NCI-H128 (cell line): ENCODE data around the gene HS1BP3.

Experiments used
- DNase-seq: peaks from one replicate; lab custom pipeline; 2025; ENCODE audit not compliant: unreplicated experiment; lab: John Stamatoyannopoulos, UW

The HS1BP3 gene

DNA sequence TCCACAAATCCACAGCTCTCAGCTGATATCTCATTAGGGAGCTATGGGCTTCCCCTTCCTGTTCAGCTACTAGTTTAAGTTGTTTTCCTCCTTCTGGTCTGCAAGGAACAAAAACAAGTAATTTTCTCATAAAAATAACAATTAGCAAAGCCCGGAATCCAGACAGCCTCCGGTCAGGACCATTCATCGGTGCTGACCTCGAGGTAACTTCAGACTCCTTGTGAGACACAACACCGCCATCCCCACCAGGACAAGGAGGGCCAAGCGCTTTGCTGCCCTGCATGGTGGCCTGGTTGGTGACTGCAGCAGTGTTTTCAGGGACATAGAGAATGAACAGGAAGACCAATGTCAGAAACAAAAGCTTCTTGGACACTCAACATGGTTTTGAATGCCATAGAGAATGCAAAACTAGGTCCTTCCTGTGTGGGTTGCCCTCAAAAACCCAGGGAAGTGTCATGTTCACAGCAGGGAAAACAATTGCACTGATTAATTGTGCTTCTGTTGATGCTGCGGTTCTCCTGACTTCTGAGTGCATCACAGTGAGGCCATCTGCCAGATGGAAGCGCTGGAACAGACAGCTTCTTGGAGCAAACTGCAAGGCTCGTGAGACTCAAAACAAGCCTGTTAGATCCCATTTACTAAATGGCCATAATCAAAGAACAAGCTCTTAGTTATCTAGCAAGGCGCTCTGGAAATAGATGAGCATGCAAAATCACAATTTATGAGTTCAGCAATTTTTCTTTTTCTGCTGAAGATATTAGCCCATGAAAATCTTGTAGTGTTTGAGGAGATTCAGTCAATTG, 77.1 kb downstream of the HS1BP3 start:
- no peak for DNase-seq

- no peak for DNase-seq
Observed at GRCh38 chr2:20572221-20572620, 78.7 kb downstream of the HS1BP3 start.

DNA sequence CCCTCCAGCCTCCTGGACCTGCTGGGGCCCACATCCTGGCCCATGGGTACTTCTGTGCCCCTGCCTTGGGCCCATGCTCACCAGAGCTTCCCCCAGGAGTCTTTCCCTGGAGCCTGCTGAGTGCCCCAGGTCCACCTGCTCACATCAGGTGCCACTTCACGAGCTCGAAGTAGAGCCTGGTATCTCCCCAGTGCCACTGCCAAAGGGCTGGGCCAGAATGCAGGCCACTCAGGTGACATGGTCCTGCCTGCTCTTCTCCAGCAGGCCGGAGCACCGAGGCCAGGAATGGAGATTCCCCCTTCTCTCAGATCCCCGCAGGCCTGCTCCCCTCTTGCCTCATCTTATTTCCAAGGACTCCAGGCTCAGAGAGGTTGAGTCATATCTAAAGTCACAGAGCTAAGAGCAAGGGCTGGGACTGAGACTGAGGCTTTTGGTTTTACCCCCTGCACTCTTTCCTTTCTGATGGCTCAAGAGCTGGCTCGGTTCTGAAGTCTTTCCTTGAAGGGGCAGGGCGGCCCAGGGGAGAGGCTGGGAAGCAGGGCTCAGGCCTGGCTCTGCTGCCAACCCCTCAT, 79.2 kb downstream of the HS1BP3 start:
- no peak for DNase-seq

DNA sequence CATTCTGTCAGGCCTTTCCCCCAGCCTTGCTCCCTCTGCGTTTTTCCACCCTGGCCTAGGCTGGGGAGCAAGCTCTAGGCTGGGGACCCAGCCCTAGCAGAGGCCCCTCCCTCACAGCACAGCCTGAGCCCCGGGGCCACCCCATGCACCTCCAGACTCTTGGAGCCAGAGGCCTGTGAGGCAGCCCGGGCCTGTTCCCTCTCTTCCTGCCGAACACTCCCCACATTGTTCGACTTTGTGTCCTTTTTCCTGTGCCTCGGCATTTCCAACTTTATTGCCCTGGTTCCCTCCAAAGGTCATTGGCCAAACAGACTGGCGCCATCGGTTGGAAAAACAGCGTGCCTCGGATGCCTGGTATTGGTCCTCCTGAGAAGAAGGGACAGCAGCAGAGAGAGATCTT, 79.7 kb downstream of the HS1BP3 start:
- DNase-seq, result no peak

DNA sequence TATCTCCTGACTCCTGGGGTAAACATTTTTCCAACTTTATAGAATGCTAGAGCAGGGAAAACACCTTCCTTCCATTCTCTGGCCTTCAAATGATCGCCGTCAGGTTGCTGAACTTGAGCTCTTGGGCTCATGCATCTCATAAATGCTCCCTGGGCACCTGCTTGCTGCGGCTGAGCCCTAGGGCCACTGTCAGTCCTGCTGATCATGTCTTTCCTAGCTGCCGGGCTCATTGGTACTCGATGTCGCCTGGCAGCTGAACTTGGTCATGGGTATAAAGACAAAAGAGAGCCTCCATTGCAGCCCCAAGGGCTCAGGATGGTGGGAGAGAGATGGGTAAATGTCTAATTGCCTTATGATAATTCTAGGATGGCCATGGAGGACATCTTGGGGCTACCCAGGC, 80.6 kb downstream of the HS1BP3 start:
- DNase-seq, result no peak

- no peak for DNase-seq
Observed at GRCh38 chr2:20569464-20570223, 81.3 kb downstream of the HS1BP3 start.

DNA sequence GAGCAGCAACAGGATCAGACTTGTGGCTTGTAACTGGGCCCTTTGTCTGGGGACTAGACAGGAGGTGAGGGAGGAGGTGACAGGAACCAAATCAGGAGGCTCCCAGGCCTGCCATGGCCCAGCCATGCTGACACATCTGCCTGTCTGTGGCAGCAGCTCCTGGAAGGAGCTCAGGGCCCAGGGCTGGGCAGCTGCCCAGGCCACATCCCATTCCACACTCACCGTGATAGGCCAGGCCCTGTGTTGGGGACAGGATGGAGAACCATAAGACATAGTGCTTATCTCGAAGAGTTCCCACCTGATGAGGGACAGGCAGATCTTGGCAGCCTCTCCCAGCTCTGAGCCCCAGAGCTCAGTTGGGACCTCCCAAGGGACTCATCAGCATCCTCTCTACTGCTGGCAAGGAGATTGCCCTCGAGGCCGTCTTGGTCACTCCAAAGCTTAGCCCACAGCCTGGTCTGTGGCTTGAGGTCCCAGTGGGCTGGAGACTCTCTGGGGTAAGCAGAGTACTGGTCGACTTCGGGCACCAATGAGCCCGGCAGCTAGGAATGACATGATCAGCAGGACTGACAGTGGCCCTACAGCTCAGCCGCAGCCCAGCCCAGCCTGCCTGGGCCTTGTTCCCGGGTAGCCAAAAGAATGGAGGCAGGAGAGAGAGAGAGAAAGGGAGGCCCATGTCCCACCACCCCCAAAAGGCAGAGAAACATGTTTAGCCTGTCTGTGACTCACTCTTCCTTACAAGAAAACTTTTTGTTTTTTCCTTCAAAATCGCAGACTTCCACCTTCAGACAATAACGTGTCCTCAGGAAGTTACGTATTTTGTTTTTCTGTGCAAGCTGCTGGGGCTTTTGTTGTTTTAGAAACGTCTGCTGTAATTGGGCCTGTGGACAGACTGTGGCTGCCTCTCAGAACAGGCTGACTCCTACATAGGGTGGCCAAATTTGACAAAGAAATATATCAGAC, 82.1 kb downstream of the HS1BP3 start:
- DNase-seq, result no peak

DNA sequence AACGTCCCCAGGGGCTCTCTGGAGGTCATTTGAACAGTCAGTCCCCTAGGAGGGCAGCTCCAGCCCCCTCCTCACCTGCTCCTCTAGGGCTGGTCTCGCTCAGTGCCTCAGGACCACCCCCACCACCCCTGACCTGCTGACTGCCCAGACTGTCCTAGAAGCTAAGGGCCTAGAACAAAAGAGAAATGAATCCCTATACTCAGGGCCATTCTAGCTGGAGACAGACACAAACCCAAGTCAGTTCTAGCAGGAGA, 83.0 kb downstream of the HS1BP3 start:
- no peak for DNase-seq
